Smooth muscle cell (in vitro differentiated cells): ENCODE measurements around the gene GGT7. TPM values are rescaled to one million over a fixed set of nuclear protein-coding genes. Genes with fewer than 3 reads are reported as not detected.

ENCODE experiments used
- DNase-seq: peaks from one replicate; lab custom pipeline; 2025; ENCODE audit not compliant: unreplicated experiment; lab: John Stamatoyannopoulos, UW
- H2AFZ ChIP-seq: fragments of 200-600 bp; sonication (generic); 2 replicates; pipeline ENCODE4 v1.6.0; 2016; ENCODE audit warnings: antibody characterized with exemption, low read depth, mild to moderate bottlenecking
- H3F3A ChIP-seq: fragments of 200-600 bp; sonication (generic); 2 replicates; pipeline ENCODE4 v1.6.0; 2017; ENCODE audit warnings: antibody characterized with exemption, low read depth
- H3K27ac ChIP-seq: fragments of 200-600 bp; sonication (generic); 2 replicates; pipeline ENCODE4 v1.5.1; 2016; ENCODE audit warnings: low read depth, mild to moderate bottlenecking
- H3K27me3 ChIP-seq: fragments of 200-600 bp; sonication (generic); 2 replicates; pipeline ENCODE4 v1.6.1; 2016; ENCODE audit warnings: low read depth, mild to moderate bottlenecking
- H3K36me3 ChIP-seq: fragments of 200-600 bp; sonication (generic); 2 replicates; pipeline ENCODE4 v1.5.1; 2016; ENCODE audit warnings: low read depth
- H3K4me1 ChIP-seq: fragments of 200-600 bp; sonication (generic); 2 replicates; pipeline ENCODE4 v1.5.1; 2016; ENCODE audit warnings: low read depth
- H3K4me2 ChIP-seq: fragments of 200-600 bp; sonication (generic); 2 replicates; pipeline ENCODE4 v1.6.0; 2016; ENCODE audit warnings: mild to moderate bottlenecking
- H3K4me3 ChIP-seq: fragments of 200-600 bp; sonication (generic); 2 replicates; pipeline ENCODE4 v1.5.1; 2016; ENCODE audit warnings: mild to moderate bottlenecking
- H3K79me2 ChIP-seq: fragments of 200-600 bp; sonication (generic); 2 replicates; pipeline ENCODE4 v1.6.0; 2016; ENCODE audit warnings: low read depth, mild to moderate bottlenecking
- H3K9ac ChIP-seq: fragments of 200-600 bp; sonication (generic); 2 replicates; pipeline ENCODE4 v1.6.0; 2016; ENCODE audit warnings: low read depth
- H3K9me3 ChIP-seq: fragments of 200-600 bp; sonication (generic); replicated peaks from 2 replicates; pipeline ENCODE4 v1.5.1; 2016; ENCODE audit warnings: low read depth
- H4K20me1 ChIP-seq: fragments of 200-600 bp; sonication (generic); 2 replicates; pipeline ENCODE4 v1.6.0; 2016; ENCODE audit warnings: low read depth
- CTCF ChIP-seq: fragments of 200-600 bp; sonication (generic); IDR thresholded peaks from 2 replicates; pipeline ENCODE4 v1.5.1; 2017; ENCODE audit warnings: borderline replicate concordance, mild to moderate bottlenecking, antibody characterized with exemption; ENCODE audit not compliant: insufficient read depth, poor library complexity, severe bottlenecking
- WGBS: methylation state at CpG from one replicate; pipeline ENCODE4 v1.1.7; 2016; ENCODE audit warnings: low lambda C conversion rate; 5-methylcytosine and 5-hydroxymethylcytosine counted together
- polyA plus RNA-seq: library from polyadenylated mRNA; unstranded; fragments of >200 nt; fragmentation: Nextera tagmentation; extraction: Ambion mirVana; gene quantifications from 2 replicates; pipeline ENCODE4 v1.2.1, GENCODE V29; 2016
- total RNA-seq: library from RNA; depleted of rRNA; stranded (reverse); fragments of >200 nt; gene quantifications from 2 replicates; pipeline ENCODE4 v1.2.3, GENCODE V29; 2014

Gene GGT7
- total and polyA plus RNA-seq, 2 experiments from 2014 or later = 4.0 to 15.2 TPM

- 98% methylated on average over 7 of the region's 7 CpGs for whole genome bisulfite sequencing
- Histone ChIP-seq H3K9ac (no peak overlapping the region), H3K4me1 (peaks cover 6% of the 10 kb centered on the region), H3K4me3 (no peak overlapping the region), H2AFZ (no peak overlapping the region), H3F3A (peaks cover 5% of the 10 kb centered on the region), H3K79me2 (no peaks in the 10 kb centered on the region), H3K36me3 (no peaks in the 10 kb centered on the region), H3K27ac (no peak overlapping the region), H3K4me2 (peak overlapping the region; percentile 96), H3K9me3 (no peaks in the 10 kb centered on the region), H3K27me3 (no peaks in the 10 kb centered on the region), H4K20me1 (peaks cover 19% of the 10 kb centered on the region)
- TF ChIP-seq CTCF = no peak
- DNase-seq = no peak
Measured at GRCh38 chr20:34871320-34871926, 1.2 kb downstream of the GGT7 start.

- 92% methylated on average over 5 of the region's 5 CpGs for WGBS
- Histone ChIP-seq H4K20me1 (peaks cover 19% of the 10 kb centered on the region), H3K9me3 (no peaks in the 10 kb centered on the region), H3K4me2 (no peak overlapping the region), H3K4me1 (no peaks in the 10 kb centered on the region), H3K36me3 (no peaks in the 10 kb centered on the region), H3K9ac (no peak overlapping the region), H3K79me2 (no peaks in the 10 kb centered on the region), H2AFZ (no peak overlapping the region), H3K27me3 (no peaks in the 10 kb centered on the region), H3K4me3 (no peak overlapping the region), H3K27ac (no peak overlapping the region), H3F3A (no peaks in the 10 kb centered on the region)
- DNase-seq = no peak
- no peak for TF ChIP-seq CTCF
Measured at GRCh38 chr20:34864216-34864615, 8.4 kb downstream of the GGT7 start.

DNA sequence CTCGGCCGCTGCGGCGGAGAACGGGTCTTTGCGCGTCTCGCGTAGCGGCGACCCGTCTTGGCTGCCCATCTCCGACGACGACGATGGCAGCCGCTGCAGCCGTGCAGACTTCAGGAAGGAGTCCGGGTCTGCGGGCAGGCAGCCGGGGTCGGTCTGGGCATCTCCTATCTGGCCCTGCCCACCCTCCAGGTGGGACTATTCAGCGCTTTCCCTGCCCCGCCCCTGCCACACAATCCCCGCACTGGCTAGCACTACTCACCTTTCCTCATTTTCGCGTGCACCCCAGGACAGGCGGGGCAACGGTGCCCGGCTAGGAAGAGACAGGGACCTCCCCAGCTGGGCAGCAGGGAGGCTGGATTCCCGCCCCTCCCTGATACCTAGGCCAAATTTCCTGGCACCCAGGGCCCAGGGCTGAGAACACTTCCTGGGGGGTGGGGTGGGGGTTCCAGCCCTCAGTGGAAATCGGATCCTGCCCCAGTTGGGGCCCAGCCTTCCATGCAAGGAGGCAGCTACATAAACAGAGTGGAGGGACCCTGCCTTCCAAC lies 9.2 kb downstream of the GGT7 start:
- Histone ChIP-seq H2AFZ (no peak overlapping the region), H3K4me2 (no peak overlapping the region), H3K4me3 (no peak overlapping the region), H3K9me3 (no peaks in the 10 kb centered on the region), H3K27me3 (no peaks in the 10 kb centered on the region), H3F3A (no peaks in the 10 kb centered on the region), H3K79me2 (no peaks in the 10 kb centered on the region), H3K36me3 (peaks cover 2% of the 10 kb centered on the region), H3K9ac (no peak overlapping the region), H3K27ac (no peak overlapping the region), H3K4me1 (no peaks in the 10 kb centered on the region), H4K20me1 (peaks cover 18% of the 10 kb centered on the region)
- no peak for DNase-seq
- no peak for TF ChIP-seq CTCF
- 89% methylated on average over 32 of the region's 32 CpGs for WGBS

DNA sequence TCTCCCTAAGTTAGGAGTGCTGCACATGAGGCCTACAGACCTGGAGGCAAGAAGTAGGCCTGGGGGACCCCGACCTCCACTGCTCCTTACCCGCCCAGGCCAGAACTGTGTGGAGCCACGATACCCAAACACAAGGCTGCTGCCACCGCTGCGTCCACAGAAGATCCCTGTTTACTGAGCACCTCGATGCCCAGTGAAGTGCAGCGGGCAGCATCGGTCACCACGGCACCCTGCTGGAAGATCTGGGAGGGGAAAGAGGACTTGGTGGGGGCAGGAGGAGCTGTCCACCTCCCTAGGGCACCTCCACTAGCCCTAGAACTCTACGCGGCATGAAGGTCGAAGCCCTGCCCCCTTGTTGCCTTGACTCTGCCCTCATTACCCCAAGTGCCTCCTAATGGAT lies 9.9 kb downstream of the GGT7 start:
- no peak for TF ChIP-seq CTCF
- 95% methylated on average over 12 of the region's 12 CpGs for WGBS
- no peak overlapping the region for H3K9ac ChIP-seq

More for the DNA sequence above, 9.9 kb downstream of the GGT7 start:
- H3K4me3 ChIP-seq = no peak overlapping the region
- peaks cover 10% of the 10 kb centered on the region for H4K20me1 ChIP-seq
- no peaks in the 10 kb centered on the region for H3K9me3 ChIP-seq
- H3K4me1 ChIP-seq = no peaks in the 10 kb centered on the region
- no peak overlapping the region for H3K4me2 ChIP-seq
- no peaks in the 10 kb centered on the region for H3F3A ChIP-seq
- peaks cover 8% of the 10 kb centered on the region for H3K36me3 ChIP-seq
- H3K79me2 ChIP-seq = no peaks in the 10 kb centered on the region
- no peaks in the 10 kb centered on the region for H3K27me3 ChIP-seq
- H3K27ac ChIP-seq = no peak overlapping the region
- H2AFZ ChIP-seq = no peak overlapping the region
- DNase-seq = no peak
